GM19467 (cell line): ENCODE results near the gene HSD17B8.
A peak's percentile ranks its signal among the peaks of the same experiment; 100 is the strongest.
"Not testable (repeated sequence)": the region's sequence is repeated elsewhere in the genome, so short reads cannot be mapped to it uniquely, and the experiment has no call there.

Experiments
- ATAC-seq: cut with Tn5 transposase; IDR thresholded peaks from one replicate; pipeline ENCODE4 v1.9.1; 2021; ENCODE audit warnings: mild to moderate bottlenecking, moderate library complexity; ENCODE audit not compliant: unreplicated experiment

Gene HSD17B8

GRCh38 chr6:33205191-33206026 lies 954 bp downstream of the HSD17B8 start:
- no peak for ATAC-seq

GRCh38 chr6:33206027-33206863 lies 1.8 kb downstream of the HSD17B8 start:
- ATAC-seq, result no peak

- no peak for ATAC-seq
These were observed 2.6 kb downstream of the HSD17B8 start for GRCh38 chr6:33206864-33207551.

- ATAC-seq, result no peak
These were observed 3.2 kb downstream of the HSD17B8 start for GRCh38 chr6:33207552-33208090.

GRCh38 chr6:33208091-33208967 lies 3.9 kb downstream of the HSD17B8 start, which contains the start of gene RING1:
Gene RING1, plus strand, starts transcription at chr6:33208500. Its CDS starts 323 bp downstream, at chr6:33208823.
- ATAC-seq, result peak; percentile 46

- no peak for ATAC-seq
These were observed 5.4 kb downstream of the HSD17B8 start for GRCh38 chr6:33209856-33210255.

- no peak for ATAC-seq
These were observed 6.7 kb downstream of the HSD17B8 start for GRCh38 chr6:33211136-33211535.

- no peak for ATAC-seq
These were observed 7.4 kb downstream of the HSD17B8 start for GRCh38 chr6:33211666-33212422.

GRCh38 chr6:33212857-33213165 lies 8.4 kb downstream of the HSD17B8 start:
- no peak for ATAC-seq

- no peak for ATAC-seq
These were observed 8.9 kb downstream of the HSD17B8 start for GRCh38 chr6:33213166-33213988.

- ATAC-seq, result no peak
These were observed 9.5 kb downstream of the HSD17B8 start for GRCh38 chr6:33213989-33214335.

- ATAC-seq, result no peak
These were observed 11.0 kb downstream of the HSD17B8 start for GRCh38 chr6:33215271-33216116.

GRCh38 chr6:33216117-33216649 lies 11.7 kb downstream of the HSD17B8 start:
- no peak for ATAC-seq

GRCh38 chr6:33217246-33217645 lies 12.8 kb downstream of the HSD17B8 start:
- no peak for ATAC-seq

GRCh38 chr6:33217681-33218080 lies 13.2 kb downstream of the HSD17B8 start:
- ATAC-seq, result no peak

- not testable (repeated sequence) for ATAC-seq
These were observed 22.2 kb downstream of the HSD17B8 start for GRCh38 chr6:33226503-33227120.

- no peak for ATAC-seq
These were observed 30.8 kb downstream of the HSD17B8 start for GRCh38 chr6:33235221-33235634.
